Measurements from ENCODE around the gene DDX53. TPM values are rescaled to one million over a fixed set of nuclear protein-coding genes. Genes with fewer than 3 reads are reported as not detected.

The DDX53 gene
- total RNA-seq (ENCODE audit: low replicate concordance), result not detected in 2 replicates
- long read RNA-seq, result 0 reads

DNA sequence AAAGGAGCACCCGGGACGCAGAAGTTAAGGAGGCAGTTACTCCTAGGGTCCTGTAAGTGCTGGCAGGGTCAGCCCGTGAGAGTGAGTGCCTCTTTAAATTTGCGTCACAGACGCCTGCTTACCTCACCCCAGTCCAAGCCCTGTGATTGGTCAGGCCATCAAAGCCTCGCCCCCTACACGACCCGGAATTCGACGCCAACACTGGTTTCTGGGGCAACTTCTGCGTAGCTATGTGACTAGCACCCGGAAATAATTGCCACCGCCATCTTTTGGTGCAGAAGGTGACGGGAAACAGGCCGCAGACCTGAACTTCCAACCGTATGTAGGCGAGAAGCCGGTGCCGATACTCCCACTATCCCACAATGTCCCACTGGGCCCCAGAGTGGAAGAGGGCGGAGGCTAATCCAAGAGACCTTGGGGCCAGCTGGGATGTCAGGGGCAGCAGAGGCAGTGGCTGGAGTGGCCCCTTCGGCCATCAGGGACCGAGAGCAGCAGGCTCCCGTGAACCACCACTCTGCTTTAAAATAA is at the start of gene DDX53:
Gene DDX53, plus strand, starts transcription at position 265 of the 528 bp plus-strand sequence. Its CDS starts 98 bp downstream, at position 363.
- DNase-seq (ENCODE audit: extremely low spot score, unreplicated experiment), result no peak
- peaks cover 10% of the 10 kb centered on the region for H3K9me3 Mint-ChIP-seq

GRCh38 chrX:22950269-22951266 is 49.2 kb upstream of the DDX53 start:
- Mint-ChIP-seq H3K27me3 (no peaks in the 10 kb centered on the region), H3K4me1 (ENCODE audit: unreplicated experiment) (no peaks in the 10 kb centered on the region), H3K27ac (no peak overlapping the region), H3K4me3 (no peak overlapping the region), H3K36me3 (no peaks in the 10 kb centered on the region), H3K9me3 (no peaks in the 10 kb centered on the region)
- no peak for DNase-seq (ENCODE audit: extremely low spot score, unreplicated experiment)
- TF ChIP-seq, protein P1, sequence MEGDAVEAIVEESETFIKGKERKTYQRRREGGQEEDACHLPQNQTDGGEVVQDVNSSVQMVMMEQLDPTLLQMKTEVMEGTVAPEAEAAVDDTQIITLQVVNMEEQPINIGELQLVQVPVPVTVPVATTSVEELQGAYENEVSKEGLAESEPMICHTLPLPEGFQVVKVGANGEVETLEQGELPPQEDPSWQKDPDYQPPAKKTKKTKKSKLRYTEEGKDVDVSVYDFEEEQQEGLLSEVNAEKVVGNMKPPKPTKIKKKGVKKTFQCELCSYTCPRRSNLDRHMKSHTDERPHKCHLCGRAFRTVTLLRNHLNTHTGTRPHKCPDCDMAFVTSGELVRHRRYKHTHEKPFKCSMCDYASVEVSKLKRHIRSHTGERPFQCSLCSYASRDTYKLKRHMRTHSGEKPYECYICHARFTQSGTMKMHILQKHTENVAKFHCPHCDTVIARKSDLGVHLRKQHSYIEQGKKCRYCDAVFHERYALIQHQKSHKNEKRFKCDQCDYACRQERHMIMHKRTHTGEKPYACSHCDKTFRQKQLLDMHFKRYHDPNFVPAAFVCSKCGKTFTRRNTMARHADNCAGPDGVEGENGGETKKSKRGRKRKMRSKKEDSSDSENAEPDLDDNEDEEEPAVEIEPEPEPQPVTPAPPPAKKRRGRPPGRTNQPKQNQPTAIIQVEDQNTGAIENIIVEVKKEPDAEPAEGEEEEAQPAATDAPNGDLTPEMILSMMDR (conservative IDR thresholded peaks at IDR 0.05), result no peak

More for the DNA sequence above, at the start of gene DDX53:
- H3K4me3 Mint-ChIP-seq, result no peak within 1 kb of the TSS
- H3K36me3 Mint-ChIP-seq, result no peaks in the 10 kb centered on the region
- TF ChIP-seq, protein P1 (conservative IDR thresholded peaks at IDR 0.05), result no peak
- no peaks in the 10 kb centered on the region for H3K27me3 Mint-ChIP-seq
- H3K27ac Mint-ChIP-seq, result no peak within 1 kb of the TSS
- H3K4me1 Mint-ChIP-seq (ENCODE audit: unreplicated experiment), result no peaks in the 10 kb centered on the region

- DNase-seq (ENCODE audit: extremely low spot score, unreplicated experiment), result no peak
- TF ChIP-seq, protein P1 (conservative IDR thresholded peaks at IDR 0.05), result no peak
- no peak overlapping the region for H3K27ac Mint-ChIP-seq
- H3K4me3 Mint-ChIP-seq, result no peak overlapping the region
- no peaks in the 10 kb centered on the region for H3K36me3 Mint-ChIP-seq
- H3K27me3 Mint-ChIP-seq, result no peaks in the 10 kb centered on the region
- no peaks in the 10 kb centered on the region for H3K9me3 Mint-ChIP-seq
- H3K4me1 Mint-ChIP-seq (ENCODE audit: unreplicated experiment), result no peaks in the 10 kb centered on the region
Observed at GRCh38 chrX:22952010-22952409, 47.8 kb upstream of the DDX53 start.

DNA sequence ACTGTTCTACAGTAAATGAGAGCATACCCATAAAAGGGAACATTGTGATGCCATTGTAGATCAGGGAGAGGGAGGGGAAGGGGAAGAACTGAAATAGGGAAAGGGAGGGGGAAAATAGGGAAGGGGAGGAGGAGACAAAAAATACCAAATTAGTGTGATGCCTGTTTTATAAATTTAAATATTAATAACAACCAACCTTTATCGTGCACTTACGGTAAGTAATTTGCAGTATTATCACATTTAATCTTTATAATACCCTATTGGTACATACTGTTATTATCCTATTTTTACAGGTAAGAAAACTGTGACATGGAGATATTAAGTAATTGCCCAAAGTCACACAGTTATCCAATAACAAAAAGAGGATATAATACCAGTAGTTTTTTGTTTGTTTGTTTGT is 41.5 kb upstream of the DDX53 start:
- Mint-ChIP-seq H3K36me3 (no peaks in the 10 kb centered on the region), H3K4me1 (ENCODE audit: unreplicated experiment) (no peaks in the 10 kb centered on the region), H3K27me3 (no peaks in the 10 kb centered on the region), H3K9me3 (no peaks in the 10 kb centered on the region), H3K4me3 (no peak overlapping the region), H3K27ac (no peak overlapping the region)
- DNase-seq (ENCODE audit: extremely low spot score, unreplicated experiment), result no peak
- TF ChIP-seq, protein P1 (conservative IDR thresholded peaks at IDR 0.05), result no peak

GRCh38 chrX:22959204-22959920 is 40.4 kb upstream of the DDX53 start:
- Mint-ChIP-seq H3K36me3 (no peaks in the 10 kb centered on the region), H3K27ac (no peak overlapping the region), H3K27me3 (no peaks in the 10 kb centered on the region), H3K4me1 (ENCODE audit: unreplicated experiment) (no peaks in the 10 kb centered on the region), H3K9me3 (no peaks in the 10 kb centered on the region), H3K4me3 (no peak overlapping the region)
- TF ChIP-seq, protein P1 (conservative IDR thresholded peaks at IDR 0.05), result no peak
- DNase-seq (ENCODE audit: extremely low spot score, unreplicated experiment), result no peak
